Gastroesophageal sphincter (tissue), 4 donors: ENCODE data around the gene SF3A2. TPM values are rescaled to one million over a fixed set of nuclear protein-coding genes. Genes with fewer than 3 reads are reported as not detected.

Experiments used
- ATAC-seq: fragments of 150-250 bp; one replicate; pipeline ENCODE4 v1.9.1; 2016; ENCODE audit warnings: mild to moderate bottlenecking, moderate library complexity
- H3K27ac ChIP-seq, 4 donors: fragments of 200-600 bp; sonication (generic) in 3 of 4; 1 replicate in 3 of 4; 2 replicates in 1 of 4; pipeline ENCODE4 v1.5.1; 2016 to 2019
- H3K27me3 ChIP-seq: fragments of 200-600 bp; sonication (generic); one replicate; pipeline ENCODE4 v1.5.1; 2019
- H3K36me3 ChIP-seq, 2 donors: fragments of 200-600 bp; sonication (generic); one replicate each; pipeline ENCODE4 v1.5.1; 2019; ENCODE audit warnings: control low read depth in 1 of 2
- H3K4me1 ChIP-seq, 3 donors: fragments of 200-600 bp; sonication (generic); 1 replicate in 2 of 3; 2 replicates in 1 of 3; pipeline ENCODE4 v1.5.1; 2016 to 2019; ENCODE audit warnings: control low read depth in 2 of 3
- H3K4me3 ChIP-seq, 2 donors: fragments of 200-600 bp; sonication (generic); one replicate each; pipeline ENCODE4 v1.5.1; 2019; ENCODE audit warnings: mild to moderate bottlenecking in 1 of 2, moderate library complexity in 1 of 2
- H3K9me3 ChIP-seq, 3 donors: fragments of 200-600 bp; sonication (generic); one replicate each; pipeline ENCODE4 v1.5.1; 2017 to 2019; ENCODE audit warnings: control low read depth in 2 of 3
- CTCF ChIP-seq, 4 experiments: fragments of 200-600 bp in 2 of 4; fragments of 450-650 bp in 2 of 4; sonication (generic) in 1 of 4; IDR thresholded peaks; one replicate each; pipeline ENCODE4 v1.5.1; 2017 to 2019; ENCODE audit warnings: antibody characterized with exemption in 4 of 4, mild to moderate bottlenecking in 2 of 4, moderate library complexity in 2 of 4
- EP300 ChIP-seq: sonication (generic); formaldehyde crosslinking; IDR thresholded peaks from one replicate; pipeline ENCODE4 v1.6.1; 2017; ENCODE audit warnings: antibody characterized with exemption, mild to moderate bottlenecking
- POLR2A ChIP-seq, 2 donors: fragments of 450-650 bp; IDR thresholded peaks; one replicate each; pipeline ENCODE4 v1.6.1; 2017; ENCODE audit warnings: antibody characterized with exemption in 2 of 2, mild to moderate bottlenecking in 2 of 2, moderate library complexity in 1 of 2
- POLR2AphosphoS5 ChIP-seq: sonication (generic); formaldehyde crosslinking; IDR thresholded peaks from one replicate; pipeline ENCODE4 v1.6.1; 2017; ENCODE audit warnings: antibody characterized with exemption
- WGBS, 2 donors: methylation state at CpG; one replicate each; pipeline ENCODE4 v1.1.5; 2018; ENCODE audit warnings: low coverage in 1 of 2; 5-methylcytosine and 5-hydroxymethylcytosine counted together
- total RNA-seq, 4 donors: library from RNA; depleted of rRNA; stranded (reverse); fragments of >200 nt; gene quantifications; one replicate each; pipeline ENCODE4 v1.1.0, GENCODE V29; 2016

SF3A2 gene
- total RNA-seq, 4 donors from 2014 or later = 27.5 to 40.3 (median 37.4) TPM

GRCh38 chr19:2194513-2195078 is 42.0 kb upstream of the SF3A2 start:
- Histone ChIP-seq H3K4me3 (no peak overlapping the region), H3K27me3 (no peaks in the 10 kb centered on the region), H3K36me3 (peaks cover 0 to 94% of the 10 kb centered on the region in 2 donors), H3K27ac (no peak overlapping the region), H3K9me3 (no peaks in the 10 kb centered on the region), H3K4me1 (peaks cover 0 to 11% (median 0%) of the 10 kb centered on the region in 3 donors)
- ATAC-seq = no peak
- no peak for TF ChIP-seq POLR2AphosphoS5
- no peak for TF ChIP-seq POLR2A (IDR thresholded peaks at IDR 0.05)
- no peak for TF ChIP-seq CTCF (IDR thresholded peaks at IDR 0.05)
- TF ChIP-seq EP300 = no peak
- WGBS, 2 donors = 100% methylated on average over 2 of the region's 25 CpGs; no CpG with 5 or more reads in 1 of the 2 donors

DNA sequence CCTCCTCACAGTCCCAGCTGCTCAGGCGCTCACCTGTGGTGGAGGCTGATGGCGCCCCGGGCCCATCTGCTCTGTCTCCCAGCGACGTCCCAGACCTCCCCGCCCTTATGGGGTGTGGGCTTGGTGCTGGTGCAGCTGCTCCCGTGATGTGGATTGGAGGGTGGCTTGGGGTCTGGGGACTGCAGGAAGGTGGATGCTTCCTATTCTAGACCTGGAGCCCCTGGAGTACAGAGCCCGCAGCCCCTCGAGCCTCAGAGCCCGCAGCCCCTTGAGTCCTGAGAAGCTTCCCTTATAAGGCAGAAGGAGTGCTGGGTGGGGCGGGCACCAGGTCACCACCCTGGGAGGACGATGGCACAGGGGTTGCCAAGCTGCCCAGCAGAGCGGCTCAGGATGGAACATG is 41.3 kb upstream of the SF3A2 start:
- no CpG with 5 or more reads among the region's 13 CpGs for WGBS, 2 donors
- TF ChIP-seq POLR2AphosphoS5 (no peak), EP300 (no peak), POLR2A (IDR thresholded peaks at IDR 0.05) (no peak), CTCF (IDR thresholded peaks at IDR 0.05) (no peak)
- Histone ChIP-seq H3K27ac (no peak overlapping the region), H3K36me3 (peaks cover 0 to 94% of the 10 kb centered on the region in 2 donors), H3K27me3 (no peaks in the 10 kb centered on the region), H3K9me3 (no peaks in the 10 kb centered on the region), H3K4me3 (no peak overlapping the region), H3K4me1 (peaks cover 0 to 10% (median 0%) of the 10 kb centered on the region in 3 donors)
- no peak for ATAC-seq

DNA sequence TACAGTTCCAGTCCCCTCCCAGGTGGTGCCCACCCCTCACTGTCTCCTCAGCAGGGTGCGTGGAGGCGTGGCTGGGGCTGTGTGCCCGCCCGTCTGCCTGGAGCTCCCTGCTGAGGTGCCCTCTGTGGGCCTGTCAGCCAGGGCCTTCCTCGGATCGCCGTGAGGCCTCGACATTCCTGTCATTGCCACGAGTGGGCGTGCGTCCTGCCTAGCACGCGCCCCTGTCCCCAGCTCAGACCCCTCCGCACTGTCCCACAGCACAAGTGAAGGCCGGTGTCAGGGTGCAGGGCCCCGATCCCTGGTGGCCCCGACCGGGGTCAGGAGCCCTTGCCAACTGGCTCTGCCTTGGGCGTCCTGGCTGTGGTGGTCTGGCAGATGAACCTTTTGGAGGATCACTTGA is 40.7 kb upstream of the SF3A2 start:
- H3K36me3 ChIP-seq = peaks cover 0 to 90% of the 10 kb centered on the region in 2 donors
- WGBS, 2 donors = no CpG with 5 or more reads among the region's 19 CpGs
- H3K4me3 ChIP-seq = no peak overlapping the region
- H3K9me3 ChIP-seq = no peaks in the 10 kb centered on the region
- H3K4me1 ChIP-seq = peaks cover 0 to 10% (median 0%) of the 10 kb centered on the region in 3 donors
- ATAC-seq = no peak
- H3K27ac ChIP-seq = no peak overlapping the region
- no peaks in the 10 kb centered on the region for H3K27me3 ChIP-seq
- no peak for TF ChIP-seq POLR2A (IDR thresholded peaks at IDR 0.05)
- no peak for TF ChIP-seq POLR2AphosphoS5
- TF ChIP-seq CTCF (IDR thresholded peaks at IDR 0.05) = no peak
- TF ChIP-seq EP300 = no peak

GRCh38 chr19:2197270-2197669 is 39.4 kb upstream of the SF3A2 start:
- ATAC-seq = peak; percentile 11
- peaks cover 0 to 10% (median 0%) of the 10 kb centered on the region in 3 donors for H3K4me1 ChIP-seq
- peaks cover 0 to 86% of the 10 kb centered on the region in 2 donors for H3K36me3 ChIP-seq
- no peaks in the 10 kb centered on the region for H3K27me3 ChIP-seq
- no peaks in the 10 kb centered on the region for H3K9me3 ChIP-seq
- TF ChIP-seq POLR2AphosphoS5 = no peak
- no peak for TF ChIP-seq CTCF (IDR thresholded peaks at IDR 0.05)
- TF ChIP-seq POLR2A (IDR thresholded peaks at IDR 0.05) = no peak
- TF ChIP-seq EP300 = no peak
- WGBS, 2 donors = 93% methylated on average over 3 of the region's 15 CpGs; no CpG with 5 or more reads in 1 of the 2 donors
- no peak overlapping the region for H3K27ac ChIP-seq
- no peak overlapping the region for H3K4me3 ChIP-seq

DNA sequence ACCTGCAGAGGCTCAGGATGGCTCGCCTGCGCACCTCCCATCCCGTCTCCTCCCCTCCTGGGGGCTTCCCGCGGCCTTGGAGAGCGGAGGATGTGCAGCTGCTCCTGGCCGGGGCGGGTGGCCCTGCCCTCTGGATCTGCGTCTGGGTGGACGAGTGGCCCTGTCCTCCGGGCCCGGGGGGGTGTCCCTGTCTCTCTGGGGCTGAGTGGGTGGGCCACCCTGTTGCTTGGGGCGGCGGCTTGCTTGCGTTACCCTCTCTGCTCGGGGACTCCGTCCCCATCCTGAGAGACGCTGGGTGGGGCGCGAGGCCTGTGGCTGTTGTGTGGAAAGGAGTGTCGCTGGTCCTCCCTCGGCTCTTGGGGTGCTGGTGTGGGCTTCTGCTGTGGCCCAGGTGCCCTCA is 38.3 kb upstream of the SF3A2 start:
- 70 to 90% methylated on average over 2 of the region's 22 CpGs for WGBS, 2 donors
- Histone ChIP-seq H3K36me3 (peaks cover 0 to 89% of the 10 kb centered on the region in 2 donors), H3K4me1 (peaks cover 0 to 10% (median 0%) of the 10 kb centered on the region in 3 donors), H3K27ac (no peak overlapping the region), H3K9me3 (no peaks in the 10 kb centered on the region), H3K27me3 (no peaks in the 10 kb centered on the region), H3K4me3 (no peak overlapping the region)
- TF ChIP-seq POLR2A (IDR thresholded peaks at IDR 0.05) (no peak), POLR2AphosphoS5 (no peak), CTCF (IDR thresholded peaks at IDR 0.05) (no peak), EP300 (no peak)
- ATAC-seq = no peak
